Naive thymus-derived CD4-positive, alpha-beta T cell (primary cell): Measurements from ENCODE around the gene POFUT1. TPM values are rescaled to one million over a fixed set of nuclear protein-coding genes. Genes with fewer than 3 reads are reported as not detected.
A peak's percentile ranks its signal among the peaks of the same experiment; 100 is the strongest.

Experiments used
- ATAC-seq: fragments of 150-1000 bp; cut with Tn5 transposase; 2 replicates; pipeline ENCODE4 v1.10.0; 2021; ENCODE audit warnings: mild to moderate bottlenecking, moderate library complexity
- CTCF ChIA-PET: fragments of 350-600 bp; sonication (Branson Sonifier 250); formaldehyde crosslinking; loops from one replicate; lab custom pipeline; 2021; ENCODE audit warnings: antibody characterized with exemption; lab: Charles Lee
- POLR2A ChIA-PET: fragments of 350-600 bp; sonication (Branson Sonifier 250); formaldehyde crosslinking; loops from one replicate; lab custom pipeline; 2021; ENCODE audit warnings: antibody characterized with exemption, inconsistent platforms; lab: Charles Lee
- DNase-seq, 9 donors: peaks; one replicate each; pipeline versions ENCODE4 v3.0.0 to v3.0.0-alpha.2; 2020 to 2022; ENCODE audit warnings: mixed read lengths in 1 of 9
- H3K27ac ChIP-seq: one replicate; pipeline ENCODE4 v1.7.0; 2013; ENCODE audit warnings: mild to moderate bottlenecking, low read depth, low read length, moderate library complexity
- H3K27me3 ChIP-seq, 2 donors: one replicate each; pipeline ENCODE4 v1.7.0; 2013; ENCODE audit warnings: low read length in 2 of 2, mild to moderate bottlenecking in 2 of 2, moderate library complexity in 2 of 2; ENCODE audit not compliant: control insufficient read depth in 2 of 2, insufficient read depth in 2 of 2
- H3K36me3 ChIP-seq, 3 experiments: 1 replicate in 2 of 3; 2 replicates in 1 of 3; pipeline ENCODE4 v1.7.0; 2013; ENCODE audit warnings: low read length in 3 of 3, mild to moderate bottlenecking in 3 of 3, moderate library complexity in 1 of 3; ENCODE audit not compliant: insufficient read depth in 3 of 3, control insufficient read depth in 2 of 3
- H3K4me1 ChIP-seq, 2 donors: one replicate each; pipeline ENCODE4 v1.7.0; 2013; ENCODE audit warnings: low read length in 2 of 2, mild to moderate bottlenecking in 2 of 2, moderate library complexity in 1 of 2; ENCODE audit not compliant: control insufficient read depth in 2 of 2, insufficient read depth in 2 of 2
- H3K4me3 ChIP-seq: 2 replicates; pipeline ENCODE4 v1.7.0; 2013; ENCODE audit warnings: mild to moderate bottlenecking, low read length
- H3K9me3 ChIP-seq, 3 experiments: 1 replicate in 2 of 3; 2 replicates in 1 of 3; pipeline ENCODE4 v1.7.0; 2013; ENCODE audit warnings: low read length in 3 of 3; ENCODE audit not compliant: control insufficient read depth in 2 of 3
- H3K27ac Mint-ChIP-seq, 9 donors: one replicate each; pipeline ENCODE4 v1.8.0; 2020 to 2022; ENCODE audit warnings: mixed read lengths in 9 of 9, mild to moderate bottlenecking in 8 of 9, moderate library complexity in 5 of 9, inconsistent platforms in 2 of 9
- H3K27me3 Mint-ChIP-seq, 5 donors: one replicate each; pipeline ENCODE4 v1.8.0; 2021 to 2022; ENCODE audit warnings: mixed read lengths in 5 of 5, mild to moderate bottlenecking in 1 of 5
- H3K36me3 Mint-ChIP-seq, 5 donors: one replicate each; pipeline ENCODE4 v1.8.0; 2020 to 2022; ENCODE audit warnings: mixed read lengths in 5 of 5, mild to moderate bottlenecking in 3 of 5, inconsistent platforms in 1 of 5
- H3K4me1 Mint-ChIP-seq, 7 donors: one replicate each; pipeline ENCODE4 v1.8.0; 2020 to 2022; ENCODE audit warnings: mixed read lengths in 7 of 7, mild to moderate bottlenecking in 3 of 7, inconsistent platforms in 1 of 7
- H3K4me3 Mint-ChIP-seq, 10 donors: one replicate each; pipeline ENCODE4 v1.8.0; 2020 to 2022; ENCODE audit warnings: mild to moderate bottlenecking in 10 of 10, mixed read lengths in 10 of 10, moderate library complexity in 6 of 10, inconsistent platforms in 2 of 10
- H3K9me3 Mint-ChIP-seq, 11 donors: one replicate each; pipeline ENCODE4 v1.8.0; 2020 to 2022; ENCODE audit warnings: mixed read lengths in 11 of 11, mild to moderate bottlenecking in 4 of 11, inconsistent platforms in 1 of 11, moderate library complexity in 1 of 11
- intact Hi-C, 2 donors: fragments of 100-400 bp; cut with micrococcal nuclease; formaldehyde crosslinking; loops; one replicate each; pipeline ENCODE4 v1.15.1; 2023
- polyA plus RNA-seq, 2 donors: library from polyadenylated mRNA; unstranded; fragments of 300-500 nt; fragmentation: Illumina TruSeq; gene quantifications; one replicate each; pipeline ENCODE4 v1.2.3, GENCODE V29; 2021
- total RNA-seq, 6 experiments: library from RNA in 5 of 6; stranded (reverse) in 5 of 6; gene quantifications; 1 replicate in 5 of 6; 2 replicates in 1 of 6; pipeline ENCODE4 v1.2.3 and lab custom pipeline; 2021 to 2026

Gene POFUT1
- total and polyA plus RNA-seq, 7 experiments from 2014 or later, result 12.5 to 32.2 (median 18.0) TPM

DNA sequence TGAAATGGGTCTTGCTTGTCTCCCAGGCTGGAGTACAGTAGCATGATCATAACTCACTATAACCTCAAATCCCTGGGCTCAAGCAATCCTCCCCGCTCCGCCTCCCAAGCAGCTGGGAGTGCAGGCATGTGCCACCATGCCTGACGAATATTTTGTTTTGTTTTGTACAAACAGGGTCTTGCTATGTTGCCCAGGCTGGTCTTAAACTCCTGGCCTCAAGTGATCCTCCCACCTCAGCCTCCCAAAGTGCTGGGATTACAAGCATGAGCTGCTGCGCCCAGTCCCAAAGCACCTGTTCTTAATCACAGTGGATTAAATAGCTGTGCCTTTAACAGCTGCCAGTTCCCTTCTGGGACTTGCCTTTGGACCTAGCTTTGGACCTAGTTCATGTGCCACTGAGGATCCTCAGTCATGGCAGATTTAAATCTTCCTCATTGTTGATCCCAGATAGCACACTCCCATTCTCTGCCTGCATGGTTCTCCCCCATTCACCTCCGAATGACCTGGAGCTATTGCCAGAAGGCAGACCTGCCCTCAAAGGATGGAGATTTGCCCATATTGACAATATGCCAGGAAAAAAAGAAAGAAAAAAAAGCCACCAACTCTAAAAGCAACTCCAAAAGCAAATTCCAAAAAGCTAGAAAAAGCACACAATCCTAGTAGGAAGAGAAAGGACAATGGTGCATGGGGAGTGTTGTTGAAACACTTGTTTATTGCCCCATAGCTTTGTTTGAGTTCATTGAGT lies 10.6 kb downstream of the POFUT1 start:
- no peaks in the 10 kb centered on the region for H3K9me3 Mint-ChIP-seq
- H3K4me1 ChIP-seq, result no peaks in the 10 kb centered on the region
- CTCF ChIA-PET, result interaction anchor here (0.7 kb wide), 1 partner anchor 18 kb away, joined by 3 read pairs; no protein-coding TSS in a partner anchor
- ATAC-seq, result no peak
- H3K27ac Mint-ChIP-seq, result peak overlapping the region in 1 of 9 donors; percentile 19
- no peaks in the 10 kb centered on the region for H3K27me3 ChIP-seq
- POLR2A ChIA-PET, result no interaction called here
- intact Hi-C loops, result no loop called here
- H3K27me3 Mint-ChIP-seq, result no peaks in the 10 kb centered on the region
- DNase-seq, result no peak
- H3K4me3 ChIP-seq, result no peak overlapping the region
- H3K4me3 Mint-ChIP-seq, result no peak overlapping the region
- H3K36me3 ChIP-seq, result peaks cover 9 to 81% (median 16%) of the 10 kb centered on the region in 3 experiments
- peaks cover 11 to 63% (median 14%) of the 10 kb centered on the region in 5 donors for H3K36me3 Mint-ChIP-seq
- H3K4me1 Mint-ChIP-seq, result peaks cover 0 to 10% (median 0%) of the 10 kb centered on the region in 7 donors
- no peaks in the 10 kb centered on the region for H3K9me3 ChIP-seq
- H3K27ac ChIP-seq, result no peak overlapping the region

DNA sequence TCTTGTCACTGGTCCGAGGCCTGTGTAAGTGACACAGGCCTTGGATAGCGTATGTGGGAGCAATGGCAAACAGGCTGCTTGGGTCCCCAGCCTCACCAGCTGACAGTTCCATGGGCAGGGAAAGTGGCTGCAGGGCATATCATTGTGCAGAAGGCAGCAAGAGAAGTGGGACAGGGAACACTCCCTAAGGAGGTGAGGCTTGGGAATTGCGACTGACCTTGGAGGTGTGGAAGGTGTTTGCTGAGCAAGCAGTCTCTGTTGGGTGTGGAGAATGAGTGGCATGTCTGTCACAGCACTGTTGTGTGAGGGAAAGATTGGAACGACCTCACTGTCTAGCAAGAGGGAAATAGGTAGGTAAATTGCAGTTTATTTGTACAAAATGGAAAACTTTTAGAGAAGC lies 16.8 kb downstream of the POFUT1 start:
- H3K27ac Mint-ChIP-seq, result peak overlapping the region in 2 of 9 donors; percentile 17 to 64
- no peaks in the 10 kb centered on the region for H3K9me3 Mint-ChIP-seq
- H3K4me3 Mint-ChIP-seq, result no peak overlapping the region
- H3K4me1 Mint-ChIP-seq, result peaks cover 0 to 8% (median 0%) of the 10 kb centered on the region in 7 donors
- Histone ChIP-seq H3K9me3 (no peaks in the 10 kb centered on the region), H3K4me3 (no peak overlapping the region), H3K27me3 (no peaks in the 10 kb centered on the region), H3K4me1 (no peaks in the 10 kb centered on the region), H3K36me3 (peaks cover 3 to 68% (median 8%) of the 10 kb centered on the region in 3 experiments), H3K27ac (no peak overlapping the region)
- CTCF ChIA-PET, result no interaction called here
- no peak for ATAC-seq
- POLR2A ChIA-PET, result no interaction called here
- intact Hi-C loops, result no loop called here
- H3K36me3 Mint-ChIP-seq, result peaks cover 5 to 55% (median 21%) of the 10 kb centered on the region in 5 donors
- no peak for DNase-seq
- no peaks in the 10 kb centered on the region for H3K27me3 Mint-ChIP-seq

DNA sequence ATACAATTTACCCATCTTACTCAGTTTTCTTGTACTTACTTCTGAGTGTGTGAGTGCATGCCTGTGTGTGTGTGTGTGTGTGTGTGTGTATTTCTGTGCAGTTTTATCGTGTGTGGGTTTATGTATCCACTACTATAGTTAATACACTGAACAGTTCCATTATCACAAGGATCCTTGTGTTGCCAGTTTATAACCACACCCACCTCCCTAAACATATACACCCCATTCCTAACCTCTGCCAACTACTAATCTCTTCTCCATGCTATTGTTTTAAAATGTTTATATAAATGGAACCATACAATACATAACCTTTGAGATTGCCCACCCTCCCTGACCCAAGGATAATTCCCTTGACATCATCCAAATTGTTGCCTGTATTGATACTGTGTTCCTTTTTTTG lies 18.7 kb downstream of the POFUT1 start:
- Mint-ChIP-seq H3K9me3 (no peaks in the 10 kb centered on the region), H3K27ac (peak overlapping the region in 2 of 9 donors; percentile 54 to 65), H3K27me3 (no peaks in the 10 kb centered on the region), H3K4me1 (peaks cover 3 to 12% (median 7%) of the 10 kb centered on the region in 7 donors), H3K36me3 (peaks cover 5 to 55% (median 13%) of the 10 kb centered on the region in 5 donors), H3K4me3 (no peak overlapping the region)
- Histone ChIP-seq H3K4me3 (no peak overlapping the region), H3K36me3 (peaks cover 3 to 71% (median 8%) of the 10 kb centered on the region in 3 experiments), H3K27ac (no peak overlapping the region), H3K4me1 (peaks cover 0 to under 1% of the 10 kb centered on the region in 2 donors), H3K9me3 (no peaks in the 10 kb centered on the region), H3K27me3 (no peaks in the 10 kb centered on the region)
- DNase-seq, result no peak
- CTCF ChIA-PET, result no interaction called here
- POLR2A ChIA-PET, result no interaction called here
- ATAC-seq, result no peak
- intact Hi-C loops, result no loop called here

DNA sequence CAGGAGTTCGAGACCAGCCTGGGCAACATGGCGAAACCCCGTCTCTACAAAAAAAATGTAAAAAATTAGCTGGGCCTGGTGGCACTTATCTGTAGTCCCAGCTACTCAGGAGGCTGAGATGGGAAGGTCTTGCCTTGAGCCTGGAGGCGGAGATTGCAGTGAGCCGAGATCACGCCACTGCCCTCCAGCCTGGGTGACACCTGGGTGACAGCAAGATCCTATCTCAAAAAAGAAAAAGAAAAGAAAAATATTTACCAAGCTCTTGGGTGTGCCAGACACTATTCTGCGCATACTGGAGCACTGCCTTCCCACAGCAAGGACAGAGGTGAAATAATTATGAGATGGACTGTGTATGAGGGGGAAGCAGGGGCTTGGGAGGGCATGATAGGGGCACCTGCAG lies 19.6 kb downstream of the POFUT1 start:
- intact Hi-C loops, result no loop called here
- H3K9me3 ChIP-seq, result no peaks in the 10 kb centered on the region
- H3K27me3 ChIP-seq, result no peaks in the 10 kb centered on the region
- H3K4me3 ChIP-seq, result no peak overlapping the region
- Mint-ChIP-seq H3K9me3 (no peaks in the 10 kb centered on the region), H3K36me3 (peaks cover 5 to 54% (median 18%) of the 10 kb centered on the region in 5 donors), H3K27ac (peak overlapping the region in 1 of 9 donors; percentile 9), H3K4me1 (peaks cover 12 to 20% (median 14%) of the 10 kb centered on the region in 7 donors), H3K27me3 (no peaks in the 10 kb centered on the region), H3K4me3 (no peak overlapping the region)
- ATAC-seq (no peak), DNase-seq (no peak)
- CTCF ChIA-PET, result no interaction called here
- peaks cover 4 to 10% of the 10 kb centered on the region in 2 donors for H3K4me1 ChIP-seq
- peaks cover 3 to 64% (median 8%) of the 10 kb centered on the region in 3 experiments for H3K36me3 ChIP-seq
- no peak overlapping the region for H3K27ac ChIP-seq
- POLR2A ChIA-PET, result no interaction called here

GRCh38 chr20:32227744-32228688 lies 20.3 kb downstream of the POFUT1 start:
- ATAC-seq, result no peak
- H3K27me3 Mint-ChIP-seq, result no peaks in the 10 kb centered on the region
- Histone ChIP-seq H3K4me3 (no peak overlapping the region), H3K9me3 (no peaks in the 10 kb centered on the region), H3K4me1 (peaks cover 10 to 11% of the 10 kb centered on the region in 2 donors), H3K27me3 (no peaks in the 10 kb centered on the region), H3K27ac (no peak overlapping the region), H3K36me3 (peaks cover 3 to 61% (median 8%) of the 10 kb centered on the region in 3 experiments)
- no peak overlapping the region for H3K27ac Mint-ChIP-seq
- no peaks in the 10 kb centered on the region for H3K9me3 Mint-ChIP-seq
- CTCF ChIA-PET, result no interaction called here
- POLR2A ChIA-PET, result no interaction called here
- peaks cover 14 to 28% (median 20%) of the 10 kb centered on the region in 7 donors for H3K4me1 Mint-ChIP-seq
- peaks cover 5 to 52% (median 20%) of the 10 kb centered on the region in 5 donors for H3K36me3 Mint-ChIP-seq
- intact Hi-C loops, result no loop called here
- H3K4me3 Mint-ChIP-seq, result no peak overlapping the region
- DNase-seq, result no peak

DNA sequence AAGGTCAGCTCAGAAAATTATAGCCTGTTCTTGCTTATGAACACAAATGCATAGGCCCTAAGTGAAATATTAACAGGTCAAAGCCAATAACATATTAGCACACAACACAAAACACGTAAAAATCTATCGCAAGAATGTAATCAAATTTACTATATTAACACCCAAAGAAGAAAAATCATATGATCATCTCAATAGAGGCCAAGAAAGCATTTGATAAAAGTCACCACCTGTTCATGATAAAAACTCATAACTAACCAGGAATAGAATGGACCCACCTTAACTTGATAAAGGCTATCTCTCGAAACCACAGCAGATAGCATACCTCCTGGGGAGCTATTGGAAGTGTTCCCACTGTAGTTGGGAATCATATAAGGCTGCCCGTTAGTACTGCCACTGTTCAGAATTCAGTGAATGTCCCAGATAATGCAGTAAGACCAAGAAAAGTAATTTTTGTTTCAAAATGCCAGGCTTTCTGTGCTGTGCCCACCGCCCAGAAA lies 21.6 kb downstream of the POFUT1 start:
- peaks cover 5 to 60% (median 29%) of the 10 kb centered on the region in 5 donors for H3K36me3 Mint-ChIP-seq

More for the DNA sequence above, 21.6 kb downstream of the POFUT1 start:
- ATAC-seq (no peak), DNase-seq (no peak)
- Histone ChIP-seq H3K9me3 (no peaks in the 10 kb centered on the region), H3K4me3 (no peak overlapping the region), H3K27ac (no peak overlapping the region), H3K4me1 (peaks cover 10 to 12% of the 10 kb centered on the region in 2 donors), H3K36me3 (peaks cover 3 to 65% (median 4%) of the 10 kb centered on the region in 3 experiments), H3K27me3 (no peaks in the 10 kb centered on the region)
- Mint-ChIP-seq H3K4me1 (peaks cover 14 to 34% (median 21%) of the 10 kb centered on the region in 7 donors), H3K9me3 (no peaks in the 10 kb centered on the region), H3K27ac (peak overlapping the region in 2 of 9 donors; percentile 1 to 17), H3K4me3 (no peak overlapping the region), H3K27me3 (no peaks in the 10 kb centered on the region)
- intact Hi-C loops, result no loop called here
- POLR2A ChIA-PET, result no interaction called here
- CTCF ChIA-PET, result no interaction called here
